Activated CD8-positive, alpha-beta memory T cell treated with anti-CD3 and anti-CD28 coated beads for 1 hour (primary cell): ENCODE data around the gene BMP8A.

Experiments used
- DNase-seq, 2 donors: peaks; one replicate each; pipeline ENCODE4 v3.0.0-alpha.2; 2020; ENCODE audit warnings: low read depth in 1 of 2; ENCODE audit errors: extremely low read depth in 1 of 2

BMP8A gene

DNA sequence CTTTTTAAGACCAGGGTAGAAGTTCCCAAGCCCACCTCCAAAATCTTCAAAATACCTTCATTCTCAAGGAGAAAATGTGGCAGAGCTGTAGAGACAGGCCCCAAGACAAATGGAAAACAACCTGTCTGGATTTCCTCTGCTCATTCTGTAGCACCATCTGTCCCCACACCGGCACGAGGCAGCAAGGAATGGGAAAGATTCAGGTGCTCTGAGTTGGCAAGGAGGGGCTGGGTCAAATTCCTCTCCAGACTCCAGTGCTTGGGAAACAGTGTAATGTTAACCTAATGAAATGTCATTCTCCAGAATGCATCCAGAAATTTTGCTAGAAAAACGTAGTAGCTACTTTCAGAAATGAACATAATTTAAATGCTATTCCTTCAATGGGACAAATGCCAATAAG, 75.9 kb downstream of the BMP8A start:
- no peak for DNase-seq

DNA sequence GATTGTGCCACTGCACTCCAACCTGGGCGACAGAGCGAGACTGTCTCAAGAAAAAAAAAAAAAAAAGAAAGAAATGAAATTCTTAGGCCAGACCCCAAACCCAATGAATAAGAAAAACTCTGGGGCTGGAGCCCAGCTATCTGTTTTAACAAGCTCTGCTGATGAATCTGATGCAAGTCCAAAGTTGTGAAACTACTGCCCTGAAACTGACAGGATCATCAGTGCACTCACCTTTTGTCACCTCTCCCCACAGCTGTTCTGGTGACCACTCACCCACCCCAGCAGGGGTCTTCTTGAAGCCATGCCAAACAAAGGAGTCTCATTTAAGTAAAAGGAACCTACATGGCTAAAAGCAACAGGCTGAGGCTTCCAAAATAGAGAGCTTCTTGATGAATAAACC, 76.8 kb downstream of the BMP8A start:
- no peak for DNase-seq

DNA sequence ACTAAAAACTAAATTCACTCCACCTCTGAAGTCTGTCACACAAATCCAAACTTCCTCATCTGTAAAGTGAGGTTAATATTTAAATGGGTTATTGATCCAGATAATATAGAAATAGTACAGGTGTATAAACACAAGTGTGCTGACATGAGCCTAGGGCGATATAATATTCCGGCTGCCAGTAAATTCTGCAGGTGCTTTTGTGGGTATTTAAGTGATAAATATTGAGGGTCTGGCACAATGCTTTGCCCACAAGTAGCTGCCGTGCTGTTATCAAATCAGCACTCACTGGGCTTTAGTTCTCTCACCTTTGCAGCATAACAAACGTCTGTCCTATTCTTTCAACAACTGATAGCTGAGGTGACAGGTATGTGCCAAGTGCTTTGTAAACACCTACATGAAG, 77.6 kb downstream of the BMP8A start:
- DNase-seq: no peak

GRCh38 chr1:39570477-39571177, 79.2 kb downstream of the BMP8A start:
- no peak for DNase-seq

DNA sequence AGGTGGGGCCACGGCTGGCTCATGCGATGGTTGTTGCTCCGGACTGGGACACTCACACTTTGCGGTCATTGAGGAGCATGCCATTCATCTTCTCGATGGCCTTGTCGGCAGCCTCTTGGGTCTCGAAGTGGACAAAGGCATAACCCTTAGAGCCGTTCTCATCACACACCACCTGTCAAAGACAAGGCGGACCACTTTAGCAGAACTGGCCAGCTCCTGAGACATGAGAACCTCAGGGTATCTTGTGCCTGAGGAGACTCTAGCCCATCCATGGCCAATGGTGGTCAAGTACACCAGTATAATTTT, 79.7 kb downstream of the BMP8A start:
- DNase-seq: no peak

- no peak for DNase-seq
These were observed 81.1 kb downstream of the BMP8A start for GRCh38 chr1:39572379-39573096.

GRCh38 chr1:39573097-39573465, 81.6 kb downstream of the BMP8A start:
- DNase-seq: no peak

DNA sequence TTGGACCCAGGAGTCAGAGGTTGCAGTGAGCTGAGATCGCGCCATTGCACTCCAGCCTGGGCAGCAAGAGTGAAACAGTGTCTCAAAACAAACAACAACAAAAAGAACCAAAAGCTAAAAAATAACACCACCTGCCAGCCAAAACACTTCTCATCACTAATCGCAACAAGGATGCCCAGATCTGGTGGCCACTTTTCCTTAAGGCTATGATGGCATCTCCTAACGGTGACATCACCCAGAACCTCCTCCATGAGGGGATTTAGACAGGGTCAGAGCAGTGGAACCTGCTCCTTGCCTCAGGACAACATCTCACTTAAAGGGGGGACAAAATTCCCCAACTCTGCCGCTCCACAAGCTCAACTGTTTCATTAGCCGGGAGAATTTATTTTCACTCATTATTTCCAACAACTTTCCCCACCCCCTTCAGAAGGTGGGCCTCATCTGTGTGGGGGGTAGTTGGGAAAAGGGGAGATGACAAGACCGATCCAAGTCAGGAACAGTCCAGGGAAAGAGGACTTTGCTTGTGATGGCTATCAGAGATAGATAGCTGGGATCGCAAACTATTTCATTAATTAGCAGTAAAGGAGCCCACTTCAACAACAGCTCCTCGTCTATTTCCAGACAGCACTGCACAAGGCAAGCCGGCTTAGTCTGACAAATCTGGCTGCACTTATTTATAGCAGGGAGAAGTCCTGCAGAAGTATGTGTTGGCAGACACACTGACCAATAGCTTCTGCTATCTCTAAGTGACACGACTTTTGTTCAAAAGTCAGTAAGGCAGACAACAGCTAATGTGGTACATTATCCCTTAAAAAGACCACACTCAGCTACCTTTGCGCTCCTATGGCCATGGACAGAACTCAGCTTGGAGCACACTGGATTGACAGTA, 82.5 kb downstream of the BMP8A start:
- no peak for DNase-seq

GRCh38 chr1:39574646-39575045, 83.2 kb downstream of the BMP8A start:
- DNase-seq: no peak
